CD4-positive, alpha-beta T cell (primary cell): ENCODE measurements around the gene SOWAHA. TPM values are rescaled to one million over a fixed set of nuclear protein-coding genes. Genes with fewer than 3 reads are reported as not detected.

ENCODE experiments used
- ATAC-seq: fragments of 200-7000 bp; cut with Tn5 transposase; one replicate; pipeline ENCODE4 v1.10.0; 2022; ENCODE audit warnings: mild to moderate bottlenecking; ENCODE audit not compliant: poor library complexity
- CTCF ChIA-PET: fragments of 350-600 bp; sonication (Branson Sonifier 250); formaldehyde crosslinking; loops from one replicate; lab custom pipeline; 2021; ENCODE audit warnings: antibody characterized with exemption, inconsistent platforms; lab: Charles Lee
- POLR2A ChIA-PET: fragments of 350-600 bp; sonication (Branson Sonifier 250); formaldehyde crosslinking; loops from one replicate; lab custom pipeline; 2021; ENCODE audit warnings: antibody characterized with exemption, inconsistent platforms; lab: Charles Lee
- DNase-seq, 14 experiments: peaks; one replicate each; pipeline ENCODE4 v3.0.0-alpha.2; 2013 to 2020; ENCODE audit warnings: mixed read lengths in 2 of 14
- H3K27ac ChIP-seq, 2 donors: one replicate each; pipeline versions ENCODE4 v1.5.1 to v1.7.0; 2013; ENCODE audit warnings: low read length in 2 of 2, low read depth in 1 of 2, mild to moderate bottlenecking in 1 of 2
- H3K27me3 ChIP-seq, 2 experiments: 1 replicate in 1 of 2; 2 replicates in 1 of 2; pipeline versions ENCODE4 v1.6.1 to v1.7.0; 2013; ENCODE audit warnings: low read length in 2 of 2, control low read depth in 1 of 2, mild to moderate bottlenecking in 1 of 2, moderate library complexity in 1 of 2; ENCODE audit not compliant: insufficient read depth in 2 of 2, control insufficient read depth in 1 of 2
- H3K36me3 ChIP-seq: one replicate; pipeline ENCODE4 v1.6.1; 2013; ENCODE audit warnings: low read length, control low read depth; ENCODE audit not compliant: insufficient read depth
- H3K4me1 ChIP-seq: one replicate; pipeline ENCODE4 v1.6.1; 2013; ENCODE audit warnings: low read length, control low read depth; ENCODE audit not compliant: insufficient read depth
- H3K4me3 ChIP-seq: one replicate; pipeline ENCODE4 v1.5.1; 2013; ENCODE audit warnings: mild to moderate bottlenecking, low read length, moderate library complexity
- H3K9me3 ChIP-seq, 2 experiments: 1 replicate in 1 of 2; 2 replicates in 1 of 2; pipeline versions ENCODE4 v1.6.1 to v1.7.0; 2013; ENCODE audit warnings: low read length in 2 of 2, mild to moderate bottlenecking in 2 of 2, control low read depth in 1 of 2, moderate library complexity in 1 of 2; ENCODE audit not compliant: control insufficient read depth in 1 of 2, insufficient read depth in 1 of 2
- H3K27ac Mint-ChIP-seq: one replicate; pipeline ENCODE4 v1.8.0; 2020; ENCODE audit warnings: mixed read lengths
- H3K27me3 Mint-ChIP-seq: one replicate; pipeline ENCODE4 v1.8.0; 2021; ENCODE audit warnings: mixed read lengths
- H3K36me3 Mint-ChIP-seq: one replicate; pipeline ENCODE4 v1.8.0; 2021; ENCODE audit warnings: low read depth, mixed read lengths
- H3K4me1 Mint-ChIP-seq: one replicate; pipeline ENCODE4 v1.8.0; 2021; ENCODE audit warnings: low read depth, mixed read lengths
- H3K4me3 Mint-ChIP-seq: one replicate; pipeline ENCODE4 v1.8.0; 2020; ENCODE audit warnings: mild to moderate bottlenecking, mixed read lengths
- H3K9me3 Mint-ChIP-seq: one replicate; pipeline ENCODE4 v1.8.0; 2020; ENCODE audit warnings: mixed read lengths
- CTCF ChIP-seq: fragments of 200-600 bp; IDR thresholded peaks from one replicate; pipeline ENCODE4 v1.8.0; 2022; ENCODE audit warnings: antibody characterized with exemption, mild to moderate bottlenecking
- intact Hi-C, 2 experiments: fragments of 100-400 bp; cut with DNase I in 1 of 2; cut with micrococcal nuclease in 1 of 2; formaldehyde crosslinking; loops; one replicate each; pipeline versions ENCODE4 v1.15.1 to v1.9.0; 2023 to 2025; cut with DNase I, micrococcal nuclease
- total RNA-seq, 174 experiments: library from RNA in 2 of 174; stranded (reverse) in 2 of 174; gene quantifications; one replicate each; pipeline ENCODE4 v1.2.3 and lab custom pipeline; 2021 to 2026

The SOWAHA gene
- total RNA-seq, 2 experiments from 2014 or later, result not detected

DNA sequence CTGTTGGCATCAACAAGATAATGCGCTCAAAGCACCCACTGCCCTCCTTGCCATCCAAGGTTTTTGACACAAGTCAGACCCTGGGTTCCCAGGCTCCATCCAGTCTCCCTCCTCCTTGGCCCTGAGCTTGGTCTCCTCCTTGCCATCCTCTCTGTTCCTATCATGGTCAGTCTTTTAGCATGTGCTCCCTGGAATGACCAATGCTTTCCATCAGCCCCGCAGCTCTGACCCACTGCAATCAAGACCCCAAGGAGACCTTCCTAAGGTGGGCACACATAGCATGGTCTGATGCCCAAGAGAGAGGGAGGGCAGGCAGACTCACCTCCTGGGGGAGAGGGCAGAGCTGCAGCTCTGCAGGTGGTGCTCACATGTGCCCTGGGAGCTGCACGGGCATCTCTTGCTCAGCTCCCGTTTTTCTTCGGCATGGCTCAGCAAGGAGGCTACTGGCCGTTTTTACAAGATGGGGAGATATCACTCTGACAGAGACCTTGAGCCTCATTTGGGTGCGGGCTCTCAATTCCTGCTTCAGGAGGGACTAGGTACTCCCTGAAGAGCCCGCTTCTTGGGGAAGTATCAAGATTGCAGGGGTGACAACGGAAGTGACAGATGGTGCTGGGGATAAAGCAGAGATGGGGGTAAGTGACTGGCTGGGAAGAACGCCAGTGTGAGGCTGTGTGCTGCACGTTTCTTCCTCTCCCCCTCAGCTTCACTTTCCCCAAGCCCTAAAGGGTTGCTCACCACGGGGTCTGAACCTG, 39.3 kb upstream of the SOWAHA start:
- no peak for TF ChIP-seq CTCF
- Histone ChIP-seq H3K4me3 (no peak overlapping the region), H3K36me3 (no peaks in the 10 kb centered on the region), H3K4me1 (peaks cover 23% of the 10 kb centered on the region), H3K27ac (no peak overlapping the region), H3K9me3 (no peaks in the 10 kb centered on the region), H3K27me3 (peaks cover 7% of the 10 kb centered on the region in 2 experiments)
- Mint-ChIP-seq H3K4me3 (no peak overlapping the region), H3K36me3 (no peaks in the 10 kb centered on the region), H3K27me3 (peaks cover 17% of the 10 kb centered on the region), H3K4me1 (peaks cover 14% of the 10 kb centered on the region), H3K9me3 (no peaks in the 10 kb centered on the region), H3K27ac (no peak overlapping the region)
- DNase-seq (no peak), ATAC-seq (no peak)
- ChIA-PET CTCF (no interaction called here), POLR2A (no interaction called here)
- intact Hi-C loops, result no loop called here

DNA sequence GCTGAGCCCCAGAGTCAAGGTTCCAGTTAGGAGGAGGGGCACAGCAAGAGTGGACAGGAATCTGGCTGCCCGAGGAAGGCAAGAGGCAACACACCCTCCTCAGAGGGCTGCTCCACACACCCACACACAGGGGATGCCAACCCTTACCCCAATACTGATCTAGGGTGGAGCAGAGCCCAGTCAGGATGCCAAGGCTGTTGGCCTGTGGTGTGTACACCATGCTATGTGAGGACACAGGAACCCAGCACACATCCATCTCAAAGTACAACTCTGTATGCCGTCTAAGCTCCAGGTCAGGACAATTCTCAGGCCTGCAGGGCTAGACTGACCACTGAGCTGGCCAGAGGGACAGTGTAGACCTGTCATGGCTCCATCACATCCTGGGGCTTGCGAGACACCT, 38.7 kb upstream of the SOWAHA start:
- ChIA-PET CTCF (no interaction called here), POLR2A (no interaction called here)
- Mint-ChIP-seq H3K4me1 (peaks cover 14% of the 10 kb centered on the region), H3K27ac (no peak overlapping the region), H3K27me3 (peaks cover 24% of the 10 kb centered on the region), H3K9me3 (no peaks in the 10 kb centered on the region), H3K36me3 (no peaks in the 10 kb centered on the region), H3K4me3 (no peak overlapping the region)
- Histone ChIP-seq H3K36me3 (no peaks in the 10 kb centered on the region), H3K9me3 (no peaks in the 10 kb centered on the region), H3K27me3 (peaks cover 7 to 13% of the 10 kb centered on the region in 2 experiments), H3K4me1 (peaks cover 23% of the 10 kb centered on the region), H3K27ac (no peak overlapping the region), H3K4me3 (no peak overlapping the region)
- intact Hi-C loops, result no loop called here
- no peak for TF ChIP-seq CTCF
- ATAC-seq, result no peak
- no peak for DNase-seq

- H3K4me1 ChIP-seq, result peaks cover 23% of the 10 kb centered on the region
- peak overlapping the region; percentile 26 for H3K4me3 Mint-ChIP-seq
- no peak overlapping the region for H3K27ac Mint-ChIP-seq
- peaks cover 9 to 14% of the 10 kb centered on the region in 2 experiments for H3K27me3 ChIP-seq
- H3K9me3 Mint-ChIP-seq, result no peaks in the 10 kb centered on the region
- H3K27ac ChIP-seq, result no peak overlapping the region
- ChIA-PET POLR2A (no interaction called here), CTCF (no interaction called here)
- H3K27me3 Mint-ChIP-seq, result peaks cover 27% of the 10 kb centered on the region
- no peak for ATAC-seq
- intact Hi-C loops, result no loop called here
- TF ChIP-seq CTCF, result no peak
- H3K4me1 Mint-ChIP-seq, result peaks cover 17% of the 10 kb centered on the region
- H3K36me3 Mint-ChIP-seq, result no peaks in the 10 kb centered on the region
- no peaks in the 10 kb centered on the region for H3K9me3 ChIP-seq
- H3K36me3 ChIP-seq, result no peaks in the 10 kb centered on the region
- no peak for DNase-seq
- no peak overlapping the region for H3K4me3 ChIP-seq
Measured at GRCh38 chr5:132774896-132775295, 38.2 kb upstream of the SOWAHA start.
